ENCODE results near the gene VHLL. TPM values are rescaled to one million over a fixed set of nuclear protein-coding genes. Genes with fewer than 3 reads are reported as not detected.

The VHLL gene
- total and polyA plus RNA-seq, 3 donors from 2014 or later: 1.7 to 1.8 TPM; not detected in 1

DNA sequence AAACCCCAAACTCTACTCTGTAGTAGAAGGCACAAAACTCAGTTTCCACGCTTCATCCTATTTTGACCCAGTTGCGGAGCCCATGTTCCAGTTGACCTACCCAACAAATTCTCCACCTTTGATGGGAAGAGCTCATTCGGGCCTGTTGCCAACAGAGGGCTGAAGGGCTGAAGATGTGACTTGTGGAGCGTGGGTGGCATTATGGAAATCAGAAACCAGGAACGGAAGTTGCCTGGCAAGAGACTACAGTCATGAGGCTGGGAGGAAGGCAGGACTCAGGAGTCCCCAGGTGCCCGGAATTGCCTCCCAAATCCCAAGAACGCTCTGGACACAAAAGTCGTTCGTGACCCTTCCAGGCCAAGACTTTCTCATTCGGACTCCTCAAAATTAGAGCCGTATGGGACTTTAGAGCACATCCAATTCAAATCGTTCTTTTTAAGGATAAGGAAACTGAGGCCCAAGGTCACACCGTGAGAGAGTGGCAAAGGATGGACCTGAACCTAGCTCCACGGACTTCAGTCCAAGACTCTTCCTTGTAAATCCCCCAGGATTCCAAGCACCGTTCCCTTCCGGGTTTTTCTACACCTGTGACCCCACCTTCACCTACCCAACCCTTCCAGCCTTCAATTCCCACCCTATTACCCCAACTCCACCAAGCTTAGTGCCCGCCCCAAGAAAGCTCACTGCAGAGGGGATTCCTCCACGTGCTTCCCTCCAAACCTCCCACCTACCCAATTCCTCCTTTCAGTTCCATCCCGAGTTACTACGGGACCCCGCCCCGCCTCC, 17.2 kb downstream of the VHLL start:
- intact Hi-C loops (cut with DNase I; ENCODE audit: low total_unique reads): no loop called here
- peak overlapping the region; percentile 88 to 93 for H3K4me3 ChIP-seq
- TF ChIP-seq POLR2A (IDR thresholded peaks at IDR 0.05) (no peak), CTCF (IDR thresholded peaks at IDR 0.05) (no peak)
- 4 to 5% methylated on average over 22 of the region's 22 CpGs for WGBS, 2 donors
- no peaks in the 10 kb centered on the region for H3K27me3 ChIP-seq
- DNase-seq: peak; percentile 33
- H3K27ac ChIP-seq: peak overlapping the region; percentile 86 to 91
- H3K36me3 ChIP-seq (ENCODE audit: low read depth, missing control alignments): no peaks in the 10 kb centered on the region
- no peaks in the 10 kb centered on the region for H3K9me3 ChIP-seq
- peaks cover 20% of the 10 kb centered on the region for H3K4me1 ChIP-seq

DNA sequence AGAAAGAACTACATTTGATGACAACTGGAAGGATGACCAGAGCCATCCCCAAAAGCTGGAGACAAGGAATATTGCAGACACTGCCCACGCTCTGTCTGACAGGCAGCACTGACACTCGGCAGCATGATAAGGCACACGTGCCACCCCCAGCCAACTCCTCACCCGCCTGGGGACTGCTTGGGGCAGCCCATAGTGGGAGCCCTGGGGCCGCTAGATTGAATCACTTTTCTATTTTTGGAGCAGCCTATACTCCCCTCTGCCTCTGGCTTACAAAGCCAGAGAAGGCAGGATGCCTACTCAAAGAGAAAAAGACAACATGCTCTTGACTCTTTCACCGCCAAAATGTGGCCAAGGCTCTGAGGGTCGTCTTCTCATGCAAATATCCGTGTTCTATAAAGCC, 17.8 kb downstream of the VHLL start:
- WGBS, 2 donors: 11 to 14% methylated on average over 8 of the region's 8 CpGs
- TF ChIP-seq POLR2A (IDR thresholded peaks at IDR 0.05) (no peak), CTCF (IDR thresholded peaks at IDR 0.05) (no peak)
- Histone ChIP-seq H3K27ac (no peak overlapping the region), H3K27me3 (no peaks in the 10 kb centered on the region), H3K4me1 (peaks cover 20% of the 10 kb centered on the region), H3K36me3 (ENCODE audit: low read depth, missing control alignments) (no peaks in the 10 kb centered on the region), H3K4me3 (peak overlapping the region in 1 of 2 donors; percentile 88), H3K9me3 (no peaks in the 10 kb centered on the region)
- intact Hi-C loops (cut with DNase I; ENCODE audit: low total_unique reads): no loop called here
- DNase-seq: peak; percentile 73

DNA sequence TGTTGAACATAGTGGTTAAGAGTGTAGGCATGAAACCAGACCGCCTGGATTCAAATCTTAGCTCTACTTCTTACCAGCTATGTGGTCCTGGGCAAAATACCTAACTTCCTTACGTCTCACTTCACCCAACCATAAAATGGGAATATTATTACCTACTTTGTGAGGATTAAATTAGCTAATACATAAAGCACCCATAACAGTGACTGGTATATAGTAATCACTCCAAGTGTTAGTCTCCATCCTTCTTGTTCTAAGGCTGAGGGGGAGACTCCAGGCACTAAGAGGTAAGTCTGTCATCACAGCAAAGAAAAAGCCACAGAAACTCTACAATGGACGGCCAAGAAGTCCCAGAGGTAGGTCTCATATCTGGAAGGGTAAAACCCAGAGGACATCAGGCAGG, 19.3 kb downstream of the VHLL start:
- no peaks in the 10 kb centered on the region for H3K27me3 ChIP-seq
- 87 to 92% methylated on average over 3 of the region's 3 CpGs for WGBS, 2 donors
- no peak for TF ChIP-seq CTCF (IDR thresholded peaks at IDR 0.05)
- no peak for TF ChIP-seq POLR2A (IDR thresholded peaks at IDR 0.05)
- peaks cover 20% of the 10 kb centered on the region for H3K4me1 ChIP-seq
- intact Hi-C loops (cut with DNase I; ENCODE audit: low total_unique reads): no loop called here
- no peaks in the 10 kb centered on the region for H3K9me3 ChIP-seq
- no peak overlapping the region for H3K4me3 ChIP-seq
- no peak overlapping the region for H3K27ac ChIP-seq
- no peaks in the 10 kb centered on the region for H3K36me3 ChIP-seq (ENCODE audit: low read depth, missing control alignments)
- no peak for DNase-seq

DNA sequence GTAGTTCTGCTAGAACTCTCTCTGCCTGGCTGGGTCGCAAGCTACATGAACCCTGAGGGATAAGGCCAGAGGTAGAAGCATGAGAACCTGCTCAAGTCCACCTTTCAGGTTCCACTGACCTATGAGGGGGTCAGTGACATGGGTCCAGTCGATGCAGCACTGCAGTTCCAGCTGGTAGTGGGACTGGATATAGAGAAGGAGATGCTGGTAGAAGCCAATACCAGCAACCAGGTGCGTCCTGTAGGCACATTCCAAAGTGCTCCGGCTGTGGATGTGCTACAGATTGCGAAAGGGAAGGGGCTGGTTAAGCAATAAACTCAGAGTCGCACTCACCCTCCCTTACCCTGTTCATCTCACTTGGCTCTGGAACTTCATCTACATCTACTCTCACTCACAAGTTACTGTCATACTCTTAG, 22.1 kb downstream of the VHLL start:
- intact Hi-C loops (cut with DNase I; ENCODE audit: low total_unique reads): no loop called here

More for the DNA sequence above, 22.1 kb downstream of the VHLL start:
- H3K9me3 ChIP-seq: no peaks in the 10 kb centered on the region
- no peaks in the 10 kb centered on the region for H3K36me3 ChIP-seq (ENCODE audit: low read depth, missing control alignments)
- no peak for TF ChIP-seq POLR2A (IDR thresholded peaks at IDR 0.05)
- no peak for TF ChIP-seq CTCF (IDR thresholded peaks at IDR 0.05)
- WGBS, 2 donors: 79 to 88% methylated on average over 6 of the region's 6 CpGs
- no peak overlapping the region for H3K27ac ChIP-seq
- H3K4me1 ChIP-seq: peaks cover 14% of the 10 kb centered on the region
- H3K27me3 ChIP-seq: no peaks in the 10 kb centered on the region
- no peak for DNase-seq
- no peak overlapping the region for H3K4me3 ChIP-seq
